ENCODE results near the gene MT1A. TPM values are rescaled to one million over a fixed set of nuclear protein-coding genes. Genes with fewer than 3 reads are reported as not detected.

The MT1A gene
- total RNA-seq, 1 donor from 2014 or later, result not detected

DNA sequence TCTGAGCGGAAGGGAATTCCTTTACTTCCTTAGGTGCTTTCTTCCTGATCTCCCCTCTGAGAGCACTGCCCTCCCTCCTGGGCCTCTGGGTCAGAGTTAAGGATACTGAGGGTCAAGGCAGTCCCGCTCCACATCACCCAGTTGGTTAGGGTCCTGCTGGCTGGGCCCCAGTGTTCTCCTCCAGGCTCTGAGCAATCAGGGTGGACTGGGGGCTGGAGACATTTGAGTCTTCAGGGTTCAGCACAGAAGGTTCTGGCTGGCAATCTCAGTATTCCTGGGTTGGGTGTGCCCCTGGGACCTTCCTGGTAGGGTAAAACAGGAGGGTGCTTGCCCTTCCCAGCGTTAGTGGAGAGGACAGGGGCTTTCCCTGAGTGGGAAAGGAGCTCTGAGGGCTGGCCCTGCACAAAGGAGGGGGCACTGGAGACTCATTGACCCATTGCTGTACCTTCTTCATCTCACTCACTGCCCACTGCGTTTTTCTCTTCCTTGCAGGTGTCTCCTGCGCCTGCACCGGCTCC lies 5.6 kb upstream of the MT1A start:
- DNase-seq (ENCODE audit: low read depth) (no peak), FAIRE-seq (no peak)
- H4K20me1 ChIP-seq (ENCODE audit: insufficient read depth, low read length), result no peaks in the 10 kb centered on the region
- H3K36me3 ChIP-seq (ENCODE audit: insufficient read depth, low read length), result no peaks in the 10 kb centered on the region
- H3K9me3 ChIP-seq (ENCODE audit: insufficient read depth, low read depth, low read length), result no peaks in the 10 kb centered on the region
- TF ChIP-seq CTCF (IDR thresholded peaks at IDR 0.05; ENCODE audit: insufficient read depth, low read depth, low read length), result no peak
- peak; percentile 70 for TF ChIP-seq EZH2 (IDR thresholded peaks at IDR 0.05; ENCODE audit: insufficient read depth, low read length)
- Mint-ChIP-seq H3K36me3 (ENCODE audit: low read depth, unreplicated experiment) (no peaks in the 10 kb centered on the region), H3K4me1 (ENCODE audit: low read depth, unreplicated experiment) (peaks cover 8% of the 10 kb centered on the region), H3K4me3 (ENCODE audit: unreplicated experiment) (no peak overlapping the region), H3K27ac (ENCODE audit: unreplicated experiment) (no peak overlapping the region), H3K27me3 (ENCODE audit: low read depth, unreplicated experiment) (peaks cover 87% of the 10 kb centered on the region), H3K9me3 (ENCODE audit: unreplicated experiment) (peaks cover 2% of the 10 kb centered on the region)
- no peaks in the 10 kb centered on the region for H3K79me2 ChIP-seq (ENCODE audit: insufficient read depth, low read length)
- no peak overlapping the region for H3K9ac ChIP-seq (ENCODE audit: low read length)
- H3K4me2 ChIP-seq (ENCODE audit: low read length), result peak overlapping the region; percentile 84
- H2AFZ ChIP-seq (ENCODE audit: low read depth, low read length), result peak overlapping the region; percentile 86
- H3K4me3 ChIP-seq (ENCODE audit: insufficient read depth, low read depth, low read length), result peak overlapping the region; percentile 48
- peaks cover 16% of the 10 kb centered on the region for H3K4me1 ChIP-seq (ENCODE audit: insufficient read depth, low read length)
- H3K27me3 ChIP-seq (ENCODE audit: insufficient read depth, low read length), result peaks cover 67% of the 10 kb centered on the region
- H3K27ac ChIP-seq (ENCODE audit: low read depth, low read length), result no peak overlapping the region

DNA sequence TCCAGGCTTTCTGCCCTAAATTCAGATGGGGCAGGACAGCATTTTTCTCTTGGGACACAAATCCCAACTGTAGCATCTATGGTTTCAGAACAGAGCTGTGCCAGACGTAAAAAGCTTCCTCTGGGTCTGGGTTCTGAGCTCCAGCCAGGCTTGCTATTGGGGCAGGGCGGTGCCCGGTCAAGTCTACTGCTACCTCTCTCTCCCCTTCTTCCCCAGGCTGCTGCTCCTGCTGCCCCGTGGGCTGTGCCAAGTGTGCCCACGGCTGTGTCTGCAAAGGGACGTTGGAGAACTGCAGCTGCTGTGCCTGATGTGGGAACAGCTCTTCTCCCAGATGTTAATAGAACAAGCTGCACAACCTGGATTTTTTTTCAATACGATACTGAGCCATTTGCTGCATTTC lies 4.9 kb upstream of the MT1A start:
- peaks cover 2% of the 10 kb centered on the region for H3K9me3 Mint-ChIP-seq (ENCODE audit: unreplicated experiment)

More for the DNA sequence above, 4.9 kb upstream of the MT1A start:
- H3K9me3 ChIP-seq (ENCODE audit: insufficient read depth, low read depth, low read length), result no peaks in the 10 kb centered on the region
- Mint-ChIP-seq H3K36me3 (ENCODE audit: low read depth, unreplicated experiment) (no peaks in the 10 kb centered on the region), H3K4me3 (ENCODE audit: unreplicated experiment) (no peak overlapping the region), H3K27me3 (ENCODE audit: low read depth, unreplicated experiment) (peaks cover 91% of the 10 kb centered on the region), H3K27ac (ENCODE audit: unreplicated experiment) (no peak overlapping the region), H3K4me1 (ENCODE audit: low read depth, unreplicated experiment) (peaks cover 8% of the 10 kb centered on the region)
- no peak overlapping the region for H3K4me2 ChIP-seq (ENCODE audit: low read length)
- FAIRE-seq (no peak), DNase-seq (ENCODE audit: low read depth) (no peak)
- TF ChIP-seq EZH2 (IDR thresholded peaks at IDR 0.05; ENCODE audit: insufficient read depth, low read length) (no peak), CTCF (IDR thresholded peaks at IDR 0.05; ENCODE audit: insufficient read depth, low read depth, low read length) (no peak)
- H4K20me1 ChIP-seq (ENCODE audit: insufficient read depth, low read length), result no peaks in the 10 kb centered on the region
- H3K79me2 ChIP-seq (ENCODE audit: insufficient read depth, low read length), result no peaks in the 10 kb centered on the region
- H3K36me3 ChIP-seq (ENCODE audit: insufficient read depth, low read length), result no peaks in the 10 kb centered on the region
- no peak overlapping the region for H2AFZ ChIP-seq (ENCODE audit: low read depth, low read length)
- H3K4me3 ChIP-seq (ENCODE audit: insufficient read depth, low read depth, low read length), result no peak overlapping the region
- no peak overlapping the region for H3K9ac ChIP-seq (ENCODE audit: low read length)
- H3K27ac ChIP-seq (ENCODE audit: low read depth, low read length), result no peak overlapping the region
- H3K27me3 ChIP-seq (ENCODE audit: insufficient read depth, low read length), result peaks cover 73% of the 10 kb centered on the region
- peaks cover 21% of the 10 kb centered on the region for H3K4me1 ChIP-seq (ENCODE audit: insufficient read depth, low read length)
